Measurements from ENCODE around the gene LGR4. TPM values are rescaled to one million over a fixed set of nuclear protein-coding genes. Genes with fewer than 3 reads are reported as not detected.

Gene LGR4
- total and polyA plus RNA-seq, 2 of the 13 experiments (the other 11 are each of a cell fraction or from before 2014, with no cell fraction given) = 42.1 to 68.7 TPM

- TF ChIP-seq ZNF34 (CRISPR knock-in tag; IDR thresholded peaks at IDR 0.05; ENCODE audit: borderline replicate concordance) = no peak
- no peak for TF ChIP-seq PCBP2 (optimal IDR thresholded peaks at IDR 0.05; ENCODE audit: low read depth, low read length, poor library complexity, severe bottlenecking)
- TF ChIP-seq ZNF574 (CRISPR knock-in tag; IDR thresholded peaks at IDR 0.05) = peak; percentile 55; the same call in 1 of the 2 replicates
- TF ChIP-seq DNMT1 (CRISPR knock-in tag; IDR thresholded peaks at IDR 0.05) = no peak
- TF ChIP-seq RFX1 (IDR thresholded peaks at IDR 0.05) = no peak
- TF ChIP-seq EHMT2 (IDR thresholded peaks at IDR 0.05; ENCODE audit: borderline replicate concordance, low read depth, low read length) = peak; percentile 49; the same call in 1 of the 2 replicates
- TF ChIP-seq ZNF670 (CRISPR knock-in tag; IDR thresholded peaks at IDR 0.05; ENCODE audit: borderline replicate concordance) = no peak
- TF ChIP-seq MXD3 (CRISPR knock-in tag; IDR thresholded peaks at IDR 0.05) = no peak
- TF ChIP-seq ZNF747 (CRISPR knock-in tag; IDR thresholded peaks at IDR 0.05; ENCODE audit: borderline replicate concordance) = no peak
- peak; percentile 82 for TF ChIP-seq RXRB (CRISPR knock-in tag; IDR thresholded peaks at IDR 0.05; ENCODE audit: borderline replicate concordance)
- 0 out of 2 replicates have a peak, but pooled peaks have one; percentile 21 for TF ChIP-seq HOXD1 (CRISPR knock-in tag; IDR thresholded peaks at IDR 0.05)
- no peak for TF ChIP-seq ZUFSP (CRISPR knock-in tag; IDR thresholded peaks at IDR 0.05; ENCODE audit: borderline replicate concordance)
- TF ChIP-seq XBP1 (CRISPR knock-in tag; IDR thresholded peaks at IDR 0.05) = no peak
- no peak for TF ChIP-seq PRDM10 (CRISPR knock-in tag; IDR thresholded peaks at IDR 0.05; ENCODE audit: low read depth)
- peak; percentile 85 for TF ChIP-seq POGZ (CRISPR knock-in tag; IDR thresholded peaks at IDR 0.05)
- peak; percentile 65; the same call in 1 of the 2 replicates for TF ChIP-seq PHF21A (CRISPR knock-in tag; IDR thresholded peaks at IDR 0.05)
- TF ChIP-seq RELA (CRISPR knock-in tag; IDR thresholded peaks at IDR 0.05) = no peak
- TF ChIP-seq ZNF512 (CRISPR knock-in tag; IDR thresholded peaks at IDR 0.05) = no peak
- peak; percentile 98 for TF ChIP-seq ZEB1 (IDR thresholded peaks at IDR 0.05; ENCODE audit: insufficient replicate concordance, low read depth)
- 0 out of 2 replicates have a peak, but pooled peaks have one; percentile 51 for TF ChIP-seq ZNF816 (CRISPR knock-in tag; IDR thresholded peaks at IDR 0.05; ENCODE audit: borderline replicate concordance)
Measured at GRCh38 chr11:27475622-27476021, 3.0 kb upstream of the LGR4 start (continued).

Measured in HepG2 (cell line).